ENCODE measurements around the gene RAP1GAP. TPM values are rescaled to one million over a fixed set of nuclear protein-coding genes. Genes with fewer than 3 reads are reported as not detected.

The RAP1GAP gene
- total RNA-seq (2014; rRNA removed; shearing (Covaris generic)) (not detected in 2 replicates), total RNA-seq (2022) (not detected in 2 replicates), Bru-seq, nascent RNA (percentile 12 among the genes with signal in this experiment), BruChase-seq, experiment 1, labeled RNA remaining after a 6-hour chase (percentile 10 among the genes with signal in this experiment), BruChase-seq, experiment 2, labeled RNA remaining after a 2-hour chase (percentile 15 among the genes with signal in this experiment)
- long read RNA-seq, partial matches to known transcripts = 0 of 1 reads
- long read RNA-seq, other reads (novel, unspliced or antisense) = 1 of 1 reads

DNA sequence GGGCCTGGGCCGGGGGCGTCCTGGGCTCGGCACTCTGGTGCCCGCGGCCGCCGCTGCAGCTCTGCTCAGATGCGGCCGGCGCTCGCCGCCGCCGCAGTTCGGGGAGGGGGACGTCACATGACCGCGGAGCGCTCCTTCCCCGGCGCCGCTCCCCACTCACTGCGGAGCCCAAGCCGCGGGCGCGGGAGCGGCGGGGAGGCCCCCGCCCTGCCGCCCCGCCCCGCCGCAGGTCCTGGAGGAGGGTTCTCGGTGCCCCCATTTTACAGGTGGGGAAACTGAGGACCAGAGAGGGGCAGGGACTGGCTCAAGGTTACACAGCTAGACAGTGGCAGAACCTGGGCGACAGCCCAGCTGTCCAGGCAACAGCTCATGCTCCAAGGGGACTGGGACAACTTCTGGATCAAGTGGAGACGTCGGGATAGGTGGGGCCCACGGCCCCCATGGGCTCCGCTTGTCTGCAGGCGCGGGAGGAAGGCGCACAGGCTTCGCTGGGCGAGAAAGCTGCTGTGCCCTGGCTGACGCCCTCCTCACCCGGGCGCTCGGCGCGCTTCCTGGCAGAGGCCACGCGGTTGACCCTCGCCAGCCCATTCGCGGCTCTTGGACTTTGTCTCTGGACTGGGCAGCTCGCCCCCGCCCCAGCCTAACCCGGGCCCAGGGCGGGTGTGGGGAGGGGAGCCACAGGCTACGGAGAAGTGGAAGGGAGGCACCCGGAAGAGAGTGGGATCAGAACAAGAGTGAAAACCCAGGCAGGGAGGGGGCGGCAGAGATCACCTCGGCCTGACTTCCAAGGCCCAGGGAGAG is at the start of gene RAP1GAP:
Gene RAP1GAP, minus strand, starts transcription at position 100 of the 801 bp plus-strand sequence. CDS start 49,325 bp downstream, outside the sequence.
- TF ChIP-seq, protein P1, sequence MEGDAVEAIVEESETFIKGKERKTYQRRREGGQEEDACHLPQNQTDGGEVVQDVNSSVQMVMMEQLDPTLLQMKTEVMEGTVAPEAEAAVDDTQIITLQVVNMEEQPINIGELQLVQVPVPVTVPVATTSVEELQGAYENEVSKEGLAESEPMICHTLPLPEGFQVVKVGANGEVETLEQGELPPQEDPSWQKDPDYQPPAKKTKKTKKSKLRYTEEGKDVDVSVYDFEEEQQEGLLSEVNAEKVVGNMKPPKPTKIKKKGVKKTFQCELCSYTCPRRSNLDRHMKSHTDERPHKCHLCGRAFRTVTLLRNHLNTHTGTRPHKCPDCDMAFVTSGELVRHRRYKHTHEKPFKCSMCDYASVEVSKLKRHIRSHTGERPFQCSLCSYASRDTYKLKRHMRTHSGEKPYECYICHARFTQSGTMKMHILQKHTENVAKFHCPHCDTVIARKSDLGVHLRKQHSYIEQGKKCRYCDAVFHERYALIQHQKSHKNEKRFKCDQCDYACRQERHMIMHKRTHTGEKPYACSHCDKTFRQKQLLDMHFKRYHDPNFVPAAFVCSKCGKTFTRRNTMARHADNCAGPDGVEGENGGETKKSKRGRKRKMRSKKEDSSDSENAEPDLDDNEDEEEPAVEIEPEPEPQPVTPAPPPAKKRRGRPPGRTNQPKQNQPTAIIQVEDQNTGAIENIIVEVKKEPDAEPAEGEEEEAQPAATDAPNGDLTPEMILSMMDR (conservative IDR thresholded peaks at IDR 0.05; ENCODE audit: low read length) = no peak
- no peak for TF ChIP-seq EZH2phosphoT487 (IDR thresholded peaks at IDR 0.05; ENCODE audit: borderline replicate concordance, low read depth, low read length)
- H3K4me2 ChIP-seq (ENCODE audit: low read length) = no peak within 1 kb of the TSS; the same call in 1 of the 2 replicates
- H3K27ac ChIP-seq (ENCODE audit: low read depth, low read length, poor library complexity, severe bottlenecking) = no peak within 1 kb of the TSS
- no peaks in the 10 kb centered on the region for H3K9me2 ChIP-seq (ENCODE audit: insufficient read depth, low read length)
- no TSS peak for BruUV-seq (replicated peaks)
- ChIA-PET POLR2A (no interaction called here), CTCF (ENCODE audit: unreplicated experiment) (no interaction called here)
- intact Hi-C loops (cut with micrococcal nuclease; ENCODE audit: unreplicated experiment) = no loop called here
- no peak within 1 kb of the TSS for H2AFZ ChIP-seq (ENCODE audit: low read length)
- no peak for DNase-seq (ENCODE audit: low spot score)
- H4K20me1 ChIP-seq (ENCODE audit: insufficient read depth, low read length) = no peaks in the 10 kb centered on the region
- H3K4me1 ChIP-seq (ENCODE audit: insufficient read depth, low read length, poor library complexity, severe bottlenecking) = no peaks in the 10 kb centered on the region
- H3K4me3 ChIP-seq (ENCODE audit: low read depth, low read length, poor library complexity, severe bottlenecking) = no peak within 1 kb of the TSS
- no peaks in the 10 kb centered on the region for H3K36me3 ChIP-seq (ENCODE audit: insufficient read depth, low read length)
- no peaks in the 10 kb centered on the region for H3K79me2 ChIP-seq (ENCODE audit: insufficient read depth, low read depth, low read length)
- no peaks in the 10 kb centered on the region for H3K9me3 ChIP-seq (ENCODE audit: low read length)

GRCh38 chr1:21716169-21716568 is 47.0 kb upstream of the RAP1GAP start:
- Histone ChIP-seq H4K20me1 (ENCODE audit: insufficient read depth, low read length) (no peaks in the 10 kb centered on the region), H3K79me2 (ENCODE audit: insufficient read depth, low read depth, low read length) (no peaks in the 10 kb centered on the region), H3K4me3 (ENCODE audit: low read depth, low read length, poor library complexity, severe bottlenecking) (no peak overlapping the region), H3K9me2 (ENCODE audit: insufficient read depth, low read length) (no peaks in the 10 kb centered on the region), H3K27ac (ENCODE audit: low read depth, low read length, poor library complexity, severe bottlenecking) (no peak overlapping the region), H3K9me3 (ENCODE audit: low read length) (no peaks in the 10 kb centered on the region), H2AFZ (ENCODE audit: low read length) (no peak overlapping the region), H3K36me3 (ENCODE audit: insufficient read depth, low read length) (peaks cover 91% of the 10 kb centered on the region), H3K4me1 (ENCODE audit: insufficient read depth, low read length, poor library complexity, severe bottlenecking) (no peaks in the 10 kb centered on the region), H3K4me2 (ENCODE audit: low read length) (no peak overlapping the region)
- ChIA-PET CTCF (ENCODE audit: unreplicated experiment) (no interaction called here), POLR2A (no interaction called here)
- DNase-seq (ENCODE audit: low spot score) = no peak
- intact Hi-C loops (cut with micrococcal nuclease; ENCODE audit: unreplicated experiment) = no loop called here
- BruUV-seq (replicated peaks) = no TSS peak
- TF ChIP-seq, protein P1 (conservative IDR thresholded peaks at IDR 0.05; ENCODE audit: low read length) = no peak
- no peak for TF ChIP-seq EZH2phosphoT487 (IDR thresholded peaks at IDR 0.05; ENCODE audit: borderline replicate concordance, low read depth, low read length)

DNA sequence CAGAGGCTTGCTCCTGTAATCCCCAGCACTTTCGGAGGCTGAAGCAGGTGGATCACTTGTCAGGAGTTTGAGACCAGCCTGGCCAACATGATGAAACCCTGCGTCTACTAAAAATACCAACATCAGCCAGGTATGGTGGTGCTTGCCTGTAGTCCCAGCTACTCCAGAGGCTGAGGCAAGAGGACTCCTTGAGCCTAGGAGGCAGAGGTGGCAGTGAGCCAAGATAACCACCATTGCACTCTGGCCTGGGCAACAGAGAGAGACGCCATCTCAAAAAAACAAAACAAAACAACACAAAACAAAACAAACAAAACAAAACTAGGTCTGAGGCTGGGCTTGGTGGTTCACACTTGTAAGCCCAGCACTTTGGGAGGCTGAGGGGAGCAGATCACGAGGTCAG is 38.7 kb upstream of the RAP1GAP start:
- no TSS peak for BruUV-seq (replicated peaks)
- intact Hi-C loops (cut with micrococcal nuclease; ENCODE audit: unreplicated experiment) = no loop called here
- no peaks in the 10 kb centered on the region for H3K9me2 ChIP-seq (ENCODE audit: insufficient read depth, low read length)
- no peak for DNase-seq (ENCODE audit: low spot score)
- H4K20me1 ChIP-seq (ENCODE audit: insufficient read depth, low read length) = 0 out of 2 replicates have a peak, but pooled peaks cover 3% of the 10 kb centered on the region
- POLR2A ChIA-PET = no interaction called here
- no peak overlapping the region for H3K4me2 ChIP-seq (ENCODE audit: low read length)
- no peak overlapping the region for H3K27ac ChIP-seq (ENCODE audit: low read depth, low read length, poor library complexity, severe bottlenecking)
- peaks cover 68% of the 10 kb centered on the region for H3K36me3 ChIP-seq (ENCODE audit: insufficient read depth, low read length)
- TF ChIP-seq, protein P1 (conservative IDR thresholded peaks at IDR 0.05; ENCODE audit: low read length) = no peak
- no peak for TF ChIP-seq EZH2phosphoT487 (IDR thresholded peaks at IDR 0.05; ENCODE audit: borderline replicate concordance, low read depth, low read length)
- no peak overlapping the region for H2AFZ ChIP-seq (ENCODE audit: low read length)
- H3K79me2 ChIP-seq (ENCODE audit: insufficient read depth, low read depth, low read length) = no peaks in the 10 kb centered on the region
- H3K9me3 ChIP-seq (ENCODE audit: low read length) = no peaks in the 10 kb centered on the region
- CTCF ChIA-PET (ENCODE audit: unreplicated experiment) = no interaction called here
- H3K4me1 ChIP-seq (ENCODE audit: insufficient read depth, low read length, poor library complexity, severe bottlenecking) = no peaks in the 10 kb centered on the region
- no peak overlapping the region for H3K4me3 ChIP-seq (ENCODE audit: low read depth, low read length, poor library complexity, severe bottlenecking)
